HG02759 (cell line): Measurements from ENCODE around the gene MIDN.
A peak's percentile ranks its signal among the peaks of the same experiment; 100 is the strongest.
"Not testable (repeated sequence)": the region's sequence is repeated elsewhere in the genome, so short reads cannot be mapped to it uniquely, and the experiment has no call there.

Experiments used
- ATAC-seq: cut with Tn5 transposase; IDR thresholded peaks from one replicate; pipeline ENCODE4 v1.9.1; 2021; ENCODE audit warnings: mild to moderate bottlenecking, moderate library complexity; ENCODE audit not compliant: unreplicated experiment

The MIDN gene

GRCh38 chr19:1245494-1246264 lies 2.7 kb upstream of the MIDN start:
- no peak for ATAC-seq

DNA sequence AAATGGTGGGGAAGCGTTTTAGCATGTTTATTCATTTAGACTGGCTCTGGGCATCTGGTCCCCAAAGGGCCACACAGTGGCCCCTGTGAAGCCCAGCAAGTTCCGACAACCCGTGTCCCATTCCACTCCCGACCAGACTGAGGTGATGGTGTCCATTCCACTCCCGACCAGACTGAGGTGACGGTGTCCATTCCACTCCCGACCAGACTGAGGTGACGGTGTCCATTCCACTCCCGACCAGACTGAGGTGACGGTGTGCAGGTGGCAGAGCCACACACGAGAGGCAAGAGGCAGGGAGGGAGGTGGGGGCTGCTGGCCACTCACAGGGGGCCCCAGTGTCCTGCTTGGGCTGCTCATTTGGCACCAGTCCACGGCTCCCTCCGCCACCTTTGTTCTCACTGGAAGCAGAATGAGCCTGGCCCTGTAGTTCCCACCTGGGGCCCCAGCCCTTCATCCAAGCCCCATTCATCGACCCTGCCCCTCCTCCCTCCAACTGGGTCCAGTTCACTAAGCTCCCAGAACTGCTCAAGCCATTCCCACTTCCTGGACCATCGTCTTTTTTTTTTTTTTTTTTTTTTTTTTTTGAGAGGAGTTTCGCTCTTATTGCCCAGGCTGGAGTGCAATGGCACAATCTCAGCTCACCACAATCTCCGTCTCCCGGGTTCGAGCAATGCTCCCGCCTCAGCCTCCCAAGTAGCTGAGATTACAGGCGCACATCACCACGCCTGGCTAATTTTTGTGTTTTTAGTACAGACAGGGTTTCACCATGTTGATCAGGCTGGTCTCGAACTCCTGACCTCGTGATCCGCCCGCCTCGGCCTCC lies 1.9 kb upstream of the MIDN start:
- not testable (repeated sequence) for ATAC-seq

- ATAC-seq, result no peak
Observed at GRCh38 chr19:1247748-1248138, 640 bp upstream of the MIDN start.

- peak; percentile 30 for ATAC-seq
Observed at GRCh38 chr19:1248786-1249297, 459 bp downstream of the MIDN start.

GRCh38 chr19:1249298-1249989 lies 1.1 kb downstream of the MIDN start:
- peak; percentile 57 for ATAC-seq

DNA sequence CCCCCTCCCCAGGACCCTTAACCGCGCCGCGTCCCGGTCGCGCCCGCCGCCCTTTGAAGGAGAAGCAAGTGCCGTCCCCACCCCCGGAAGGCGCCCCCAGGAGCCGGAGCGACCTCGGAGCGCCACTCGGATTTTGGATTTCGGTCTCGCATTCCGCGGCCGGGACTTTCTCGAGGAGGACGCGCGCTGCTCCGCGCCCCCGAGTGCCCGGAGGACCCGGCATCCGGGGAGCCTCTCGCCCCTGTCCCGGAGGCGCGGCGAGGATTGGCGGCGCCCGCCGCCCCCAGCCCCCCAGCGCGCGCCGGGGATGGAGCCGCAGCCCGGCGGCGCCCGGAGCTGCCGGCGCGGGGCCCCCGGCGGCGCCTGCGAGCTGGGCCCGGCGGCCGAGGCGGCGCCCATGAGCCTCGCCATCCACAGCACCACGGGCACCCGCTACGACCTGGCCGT lies 1.6 kb downstream of the MIDN start:
- no peak for ATAC-seq

GRCh38 chr19:1250437-1251260 lies 2.3 kb downstream of the MIDN start:
- ATAC-seq, result no peak

- no peak for ATAC-seq
Observed at GRCh38 chr19:1251330-1252220, 3.2 kb downstream of the MIDN start.

- ATAC-seq, result no peak
Observed at GRCh38 chr19:1252221-1252820, 3.9 kb downstream of the MIDN start.

DNA sequence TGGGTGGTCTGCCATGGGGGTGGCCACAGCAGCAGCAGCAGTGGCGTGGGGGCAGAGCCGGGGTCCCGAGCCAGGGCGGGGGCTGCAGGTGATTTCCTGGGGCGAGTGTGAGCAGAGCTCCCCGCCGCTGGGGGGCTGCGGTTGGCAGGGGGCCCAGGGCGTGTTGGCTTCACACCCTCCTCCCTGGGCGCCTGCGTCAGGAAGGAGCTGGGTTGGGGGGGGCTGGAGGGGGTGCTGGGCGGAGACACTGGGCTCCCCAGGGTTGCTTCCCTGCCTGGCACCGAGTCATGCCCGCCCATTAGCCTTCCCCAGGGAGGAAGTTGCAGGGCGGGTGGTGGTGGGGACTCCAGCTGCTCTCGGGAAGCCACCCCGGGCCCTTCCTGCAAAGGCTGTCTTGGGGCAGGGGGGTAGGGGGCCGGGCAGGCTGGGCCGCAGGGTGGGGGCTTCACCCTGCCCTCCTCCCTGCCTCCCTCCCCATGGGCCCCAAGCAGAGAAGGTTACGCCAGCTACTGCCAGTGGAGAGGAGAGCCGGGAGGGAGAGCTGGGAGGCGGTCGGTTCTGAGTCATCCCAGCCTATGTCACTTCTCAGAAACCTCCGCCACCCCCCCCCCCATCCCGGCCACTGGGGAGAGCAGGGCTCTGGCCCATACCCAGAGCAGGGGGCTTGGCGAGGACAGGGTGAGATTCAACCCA lies 4.6 kb downstream of the MIDN start:
- no peak for ATAC-seq

GRCh38 chr19:1253514-1254080 lies 5.2 kb downstream of the MIDN start:
- ATAC-seq, result no peak

DNA sequence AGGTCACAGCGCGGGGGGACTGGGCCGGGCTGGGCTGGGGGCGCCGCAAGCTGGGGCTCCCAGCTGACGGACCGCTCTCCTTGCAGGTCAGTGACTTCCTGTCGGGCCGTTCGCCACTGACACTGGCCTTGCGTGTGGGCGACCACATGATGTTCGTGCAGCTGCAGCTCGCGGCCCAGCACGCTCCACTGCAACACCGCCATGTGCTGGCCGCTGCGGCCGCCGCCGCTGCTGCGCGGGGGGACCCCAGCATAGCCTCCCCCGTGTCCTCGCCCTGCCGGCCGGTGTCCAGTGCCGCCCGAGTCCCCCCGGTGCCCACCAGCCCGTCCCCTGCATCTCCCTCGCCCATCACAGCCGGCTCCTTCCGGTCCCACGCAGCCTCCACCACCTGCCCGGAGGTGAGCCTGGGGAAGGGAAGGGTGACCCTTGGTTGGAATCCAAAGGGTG lies 5.7 kb downstream of the MIDN start:
- ATAC-seq, result no peak

DNA sequence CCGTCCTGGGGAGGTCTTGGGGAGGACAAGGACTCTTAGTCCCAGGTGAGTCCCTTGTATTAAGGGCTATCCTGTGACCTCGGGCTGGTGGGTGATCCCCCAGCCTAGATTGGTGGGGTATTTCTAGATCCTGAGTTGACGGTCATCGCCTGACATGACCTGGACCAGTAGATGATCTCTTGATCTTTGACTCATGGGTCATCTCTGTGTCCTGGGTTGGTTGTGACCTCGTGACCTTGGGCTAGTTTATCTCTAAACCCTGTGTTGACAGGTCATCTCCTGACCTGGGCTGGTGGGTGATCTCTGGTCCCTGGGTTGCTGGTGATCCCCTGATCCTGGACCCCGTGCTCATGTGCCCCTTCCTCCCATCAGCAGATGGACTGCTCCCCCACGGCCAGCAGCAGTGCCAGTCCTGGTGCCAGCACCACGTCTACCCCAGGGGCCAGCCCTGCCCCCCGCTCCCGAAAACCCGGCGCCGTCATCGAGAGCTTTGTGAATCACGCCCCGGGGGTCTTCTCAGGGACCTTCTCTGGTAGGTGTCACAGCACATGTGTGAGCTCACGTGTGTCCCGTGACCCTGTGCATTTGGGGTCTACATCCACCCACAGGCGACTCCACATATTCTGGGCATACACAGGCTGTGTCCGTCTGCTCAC lies 6.3 kb downstream of the MIDN start:
- ATAC-seq, result no peak

- ATAC-seq, result no peak
Observed at GRCh38 chr19:1255186-1256161, 7.1 kb downstream of the MIDN start.

GRCh38 chr19:1256646-1257474 lies 8.5 kb downstream of the MIDN start:
- no peak for ATAC-seq
